Measurements from ENCODE around the gene ITGA5. TPM values are rescaled to one million over a fixed set of nuclear protein-coding genes. Genes with fewer than 3 reads are reported as not detected.
A peak's percentile ranks its signal among the peaks of the same experiment; 100 is the strongest.

ITGA5 gene
- total and polyA plus RNA-seq, 9 of the 15 experiments (the other 6 are each of a cell fraction or from before 2014, with no cell fraction given) = 9.1 to 82.1 (median 47.4) TPM

GRCh38 chr12:54439521-54440255 lies 20.6 kb upstream of the ITGA5 start (continued):
- TF ChIP-seq THAP12 (CRISPR knock-in tag; IDR thresholded peaks at IDR 0.05) = no peak
- TF ChIP-seq E2F5 (CRISPR knock-in tag; IDR thresholded peaks at IDR 0.05) = no peak
- no peak for TF ChIP-seq PHB2 (IDR thresholded peaks at IDR 0.05; ENCODE audit: low read depth)
- 0 out of 2 replicates have a peak, but pooled peaks have one; percentile 32 for TF ChIP-seq ZNF592 (IDR thresholded peaks at IDR 0.05)
- TF ChIP-seq ZNF436 (CRISPR knock-in tag; IDR thresholded peaks at IDR 0.05) = no peak
- TF ChIP-seq POLR2AphosphoS5 (IDR thresholded peaks at IDR 0.05; ENCODE audit: control insufficient read depth, insufficient read depth, low read depth, low read length) = no peak
- TF ChIP-seq ZEB2 (IDR thresholded peaks at IDR 0.05) = no peak
- no peak for TF ChIP-seq ARID1B (IDR thresholded peaks at IDR 0.05)
- peak; percentile 90 for TF ChIP-seq REST (IDR thresholded peaks at IDR 0.05; ENCODE audit: borderline replicate concordance)
- no peak for TF ChIP-seq REST (CRISPR knock-in tag; IDR thresholded peaks at IDR 0.05; ENCODE audit: low read depth)
- no peak for TF ChIP-seq FOXK1 (CRISPR knock-in tag; IDR thresholded peaks at IDR 0.05; ENCODE audit: borderline replicate concordance)
- no peak for TF ChIP-seq BRD9 (IDR thresholded peaks at IDR 0.05; ENCODE audit: low read depth, partially characterized antibody)
